Fibroblast of the aortic adventitia (primary cell): ENCODE results near the gene PARP3. TPM values are rescaled to one million over a fixed set of nuclear protein-coding genes. Genes with fewer than 3 reads are reported as not detected.
"Not testable (repeated sequence)": the region's sequence is repeated elsewhere in the genome, so short reads cannot be mapped to it uniquely, and the experiment has no call there.

Source experiments
- DNase-seq: peaks from one replicate; pipeline ENCODE4 v3.0.0-alpha.2; 2010; ENCODE audit warnings: low read depth
- H3K4me3 ChIP-seq: 2 replicates; pipeline ENCODE4 v1.5.1; 2011; ENCODE audit warnings: low read depth, mild to moderate bottlenecking, control low read depth, low read length, moderate library complexity
- total RNA-seq: library from RNA; depleted of rRNA; stranded (reverse); fragments of >200 nt; gene quantifications from 2 replicates; pipeline ENCODE4 v1.2.3, GENCODE V29; 2012; ENCODE audit warnings: low replicate concordance
- TF ChIP-seq, protein P1 (sequence below): IDR thresholded peaks from 2 replicates; pipeline ENCODE4 v1.5.1; 2011; ENCODE audit warnings: mild to moderate bottlenecking, low read length, control low read depth, inconsistent platforms; ENCODE audit not compliant: insufficient read depth

The PARP3 gene
- total RNA-seq, 1 donor = 27.1 TPM

DNA sequence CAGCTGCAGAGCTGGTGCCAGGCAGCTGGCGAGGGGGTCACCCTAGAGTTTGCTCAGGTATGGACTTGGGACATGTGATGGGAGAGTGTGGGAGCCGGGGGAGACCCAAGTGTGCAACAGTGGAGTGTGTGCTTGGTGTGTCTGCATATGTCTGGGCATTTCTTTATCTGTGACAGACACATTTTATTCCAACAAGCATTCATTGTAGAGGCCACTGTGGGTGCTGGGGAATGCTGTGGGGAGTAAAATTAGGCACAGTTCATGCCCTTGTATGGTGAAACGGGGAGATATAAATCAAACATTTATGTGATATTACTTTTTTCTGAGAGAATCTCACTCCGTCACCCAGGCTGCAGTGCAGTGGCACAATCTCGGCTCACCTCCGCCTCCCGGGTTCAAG lies 45.4 kb downstream of the PARP3 start:
- no peak overlapping the region for H3K4me3 ChIP-seq
- DNase-seq = no peak
- TF ChIP-seq, protein P1, sequence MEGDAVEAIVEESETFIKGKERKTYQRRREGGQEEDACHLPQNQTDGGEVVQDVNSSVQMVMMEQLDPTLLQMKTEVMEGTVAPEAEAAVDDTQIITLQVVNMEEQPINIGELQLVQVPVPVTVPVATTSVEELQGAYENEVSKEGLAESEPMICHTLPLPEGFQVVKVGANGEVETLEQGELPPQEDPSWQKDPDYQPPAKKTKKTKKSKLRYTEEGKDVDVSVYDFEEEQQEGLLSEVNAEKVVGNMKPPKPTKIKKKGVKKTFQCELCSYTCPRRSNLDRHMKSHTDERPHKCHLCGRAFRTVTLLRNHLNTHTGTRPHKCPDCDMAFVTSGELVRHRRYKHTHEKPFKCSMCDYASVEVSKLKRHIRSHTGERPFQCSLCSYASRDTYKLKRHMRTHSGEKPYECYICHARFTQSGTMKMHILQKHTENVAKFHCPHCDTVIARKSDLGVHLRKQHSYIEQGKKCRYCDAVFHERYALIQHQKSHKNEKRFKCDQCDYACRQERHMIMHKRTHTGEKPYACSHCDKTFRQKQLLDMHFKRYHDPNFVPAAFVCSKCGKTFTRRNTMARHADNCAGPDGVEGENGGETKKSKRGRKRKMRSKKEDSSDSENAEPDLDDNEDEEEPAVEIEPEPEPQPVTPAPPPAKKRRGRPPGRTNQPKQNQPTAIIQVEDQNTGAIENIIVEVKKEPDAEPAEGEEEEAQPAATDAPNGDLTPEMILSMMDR = no peak

DNA sequence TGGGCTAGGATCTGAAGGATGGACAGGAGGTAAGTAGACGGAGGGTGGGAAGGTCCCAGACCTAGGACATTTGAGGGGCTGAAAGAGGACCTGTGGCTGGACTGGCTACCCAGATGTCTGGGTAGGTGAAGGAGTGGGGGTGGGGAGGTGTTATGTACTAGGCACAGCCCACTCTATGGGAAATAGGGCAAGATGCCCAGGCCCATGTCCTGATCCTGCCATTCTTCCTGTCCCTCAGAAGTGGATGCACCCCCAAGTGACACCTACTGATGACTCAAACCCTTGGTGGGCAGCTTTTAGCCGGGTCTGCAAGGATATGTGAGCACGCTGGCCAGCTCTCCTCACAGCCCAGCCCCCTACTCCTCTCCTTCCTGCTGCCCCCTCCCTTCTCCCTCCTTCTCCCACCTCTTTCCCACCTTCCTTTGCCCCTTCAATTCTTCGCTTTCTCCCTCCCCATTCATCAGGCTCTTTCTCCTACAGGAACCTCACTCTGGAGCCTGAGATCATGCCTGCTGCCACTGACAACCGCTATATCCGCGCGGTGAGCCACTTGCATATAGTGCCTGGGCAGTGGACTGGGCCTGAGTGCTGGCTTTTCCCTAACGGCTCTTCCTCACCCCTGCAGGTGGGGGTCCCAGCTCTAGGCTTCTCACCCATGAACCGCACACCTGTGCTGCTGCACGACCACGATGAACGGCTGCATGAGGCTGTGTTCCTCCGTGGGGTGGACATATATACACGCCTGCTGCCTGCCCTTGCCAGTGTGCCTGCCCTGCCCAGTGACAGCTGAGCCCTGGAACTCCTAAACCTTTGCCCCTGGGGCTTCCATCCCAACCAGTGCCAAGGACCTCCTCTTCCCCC lies 46.4 kb downstream of the PARP3 start:
- H3K4me3 ChIP-seq = no peak overlapping the region
- no peak for DNase-seq
- TF ChIP-seq, protein P1 = no peak

DNA sequence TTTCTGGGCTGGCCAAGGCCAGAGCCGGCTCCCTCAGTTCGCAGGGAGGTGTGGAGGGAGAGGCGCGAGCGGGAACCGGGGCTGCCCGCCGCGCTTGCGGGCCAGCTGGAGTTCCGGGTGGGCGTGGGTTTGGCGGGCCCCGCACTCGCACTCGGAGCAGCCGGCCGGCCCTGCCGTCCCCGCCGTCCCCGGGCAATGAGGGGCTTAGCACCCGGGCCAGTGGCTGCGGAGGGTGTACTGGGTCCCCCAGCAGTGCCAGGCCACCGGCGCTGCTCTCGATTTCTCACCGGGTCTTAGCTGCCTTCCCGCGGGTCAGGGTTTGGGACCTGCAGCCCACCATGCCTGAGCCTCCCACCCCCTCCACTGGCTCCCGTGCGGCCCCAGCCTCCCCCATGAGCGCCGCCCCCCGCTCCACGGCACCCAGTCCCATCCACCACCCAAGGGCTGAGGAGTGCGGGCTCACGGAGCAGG lies 48.4 kb downstream of the PARP3 start:
- not testable (repeated sequence) for H3K4me3 ChIP-seq, DNase-seq

DNA sequence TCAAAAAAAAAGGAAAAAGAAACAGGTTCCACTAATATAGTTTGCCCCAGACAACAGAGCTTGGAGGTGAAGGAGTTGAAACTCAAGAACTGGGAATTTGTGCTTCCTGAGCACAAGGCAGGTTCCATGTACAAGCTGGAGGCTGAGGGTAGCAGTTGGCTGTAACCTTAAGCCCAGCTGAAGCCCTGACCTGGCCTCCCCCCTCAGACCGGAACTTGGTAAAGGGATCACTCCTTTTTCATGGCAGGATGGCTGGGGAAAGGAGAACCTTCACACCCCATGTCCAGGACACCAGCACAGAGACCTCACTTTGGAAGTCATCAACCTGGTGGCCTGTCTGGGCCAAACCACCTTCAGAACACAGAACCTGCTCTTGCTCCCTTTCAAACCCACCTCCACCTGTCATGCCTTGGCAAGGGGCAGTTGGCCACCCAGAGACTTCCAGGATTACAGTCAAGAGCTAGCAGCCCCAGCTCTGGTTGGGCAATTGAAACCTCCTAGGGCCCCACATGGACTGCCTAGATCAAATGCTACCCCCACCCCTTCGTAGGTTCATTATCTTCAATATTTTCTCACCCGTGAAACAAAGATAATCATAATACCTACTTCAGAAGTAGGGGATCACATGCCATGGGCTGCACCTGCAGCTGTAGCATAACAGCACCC lies 50.0 kb downstream of the PARP3 start:
- no peak for DNase-seq
- no peak overlapping the region for H3K4me3 ChIP-seq
- TF ChIP-seq, protein P1 = no peak

GRCh38 chr3:51993657-51994056 lies 51.5 kb downstream of the PARP3 start:
- DNase-seq, H3K4me3 ChIP-seq: not testable (repeated sequence)

GRCh38 chr3:51994530-51994929 lies 52.4 kb downstream of the PARP3 start:
- TF ChIP-seq, protein P1 = no peak
- H3K4me3 ChIP-seq = peak overlapping the region; percentile 80
- DNase-seq = no peak

DNA sequence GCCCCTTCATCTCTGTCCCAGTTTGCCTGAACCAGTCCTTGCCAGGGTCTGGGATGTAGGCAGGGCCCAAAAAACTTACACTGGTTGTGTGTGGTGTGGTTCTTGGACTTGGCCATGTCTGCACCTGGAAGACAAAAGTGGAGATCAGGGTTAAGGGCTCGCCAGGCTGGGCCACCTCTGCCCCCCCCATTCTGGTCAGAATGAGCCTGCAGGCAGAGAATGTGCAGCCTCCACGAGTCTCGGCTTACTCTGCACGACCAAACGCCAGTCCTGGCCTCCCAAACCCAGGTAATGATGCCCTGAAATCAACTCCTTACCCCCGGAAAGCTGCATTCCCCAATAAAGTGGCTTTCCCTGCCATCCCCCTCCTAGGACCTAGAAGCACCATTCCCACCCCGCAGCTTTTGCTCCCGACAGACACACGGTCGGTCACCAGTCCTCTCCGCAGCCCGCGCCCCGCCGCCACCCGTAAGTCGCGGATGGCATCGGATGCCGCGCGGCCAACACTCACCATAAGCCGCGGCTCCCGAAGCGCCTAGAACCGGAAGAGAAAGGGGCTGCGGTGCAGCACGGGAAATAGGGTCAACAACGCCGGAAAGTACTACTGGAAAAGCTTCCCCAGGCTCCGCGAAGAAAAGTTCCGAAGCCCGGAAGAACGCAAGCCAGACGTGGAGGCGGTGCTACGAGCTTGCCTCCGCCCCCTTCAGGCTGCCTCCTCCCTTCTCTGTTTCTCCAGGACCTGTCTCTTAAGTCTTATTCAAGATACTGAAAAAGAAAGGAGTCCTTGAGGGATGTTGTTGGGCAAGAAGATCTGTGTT lies 53.4 kb downstream of the PARP3 start, which contains the start of gene RPL29:
TSS of gene RPL29 (minus strand) at position 550 of the 818 bp plus-strand sequence. CDS start at position 116, 434 bp downstream.
- peak; percentile 98 for DNase-seq
- TF ChIP-seq, protein P1 = no peak
- H3K4me3 ChIP-seq = peak within 1 kb of the TSS; percentile 80
